ENCODE measurements around the gene SLC25A5. TPM values are rescaled to one million over a fixed set of nuclear protein-coding genes. Genes with fewer than 3 reads are reported as not detected.

The SLC25A5 gene
- total RNA-seq, 1 experiment from 2014 or later: 807 TPM

DNA sequence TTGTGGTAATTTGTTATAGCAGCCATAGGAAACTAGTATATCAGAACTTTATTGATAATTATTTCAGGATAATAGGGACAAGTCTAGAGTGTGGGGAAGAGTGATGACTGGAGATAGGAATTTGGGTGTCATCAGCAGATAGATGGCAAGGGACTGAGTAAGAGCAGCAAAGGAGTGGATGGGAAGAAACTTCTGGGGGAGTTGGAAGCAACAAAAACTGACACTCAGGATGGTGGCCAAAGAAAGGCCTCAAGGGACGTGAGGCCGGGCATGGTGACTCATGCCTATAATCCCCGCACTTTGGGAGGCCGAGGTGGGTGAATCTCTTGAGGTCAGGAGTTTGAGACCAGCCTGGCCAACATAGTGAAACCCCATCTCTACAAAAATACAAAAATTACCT, 9.1 kb upstream of the SLC25A5 start:
- TF ChIP-seq CTCF (conservative IDR thresholded peaks at IDR 0.05) (no peak), EZH2 (IDR thresholded peaks at IDR 0.05; ENCODE audit: low read depth) (no peak)

DNA sequence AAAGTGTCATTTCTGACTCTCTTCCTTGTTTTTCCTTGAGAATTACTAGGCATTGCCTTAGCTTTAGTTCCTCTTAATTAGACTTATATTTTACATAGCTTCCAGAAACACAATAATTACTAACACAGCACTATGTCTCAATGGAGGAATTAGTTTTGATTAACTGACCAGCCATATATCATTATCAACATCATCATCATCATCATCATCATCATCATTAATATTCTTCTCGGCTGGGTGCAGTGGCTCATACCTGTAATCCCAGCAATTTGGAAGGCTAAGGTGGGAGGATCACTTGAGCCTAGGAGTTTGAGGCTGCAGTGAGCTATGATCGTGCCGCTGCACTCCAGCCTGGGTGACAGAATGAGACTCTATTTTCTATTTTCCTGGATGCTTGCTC, 2.7 kb upstream of the SLC25A5 start:
- intact Hi-C loops (cut with micrococcal nuclease; ENCODE audit: unreplicated experiment): loop anchor here (5.0 kb wide), 2 partner anchors 47 to 173 kb away; no protein-coding TSS in a partner anchor
- POLR2A ChIA-PET (ENCODE audit: unreplicated experiment): no interaction called here
- H2AFZ ChIP-seq: no peak overlapping the region

More for the DNA sequence above, 9.1 kb upstream of the SLC25A5 start:
- H4K20me1 ChIP-seq (ENCODE audit: insufficient read depth): no peaks in the 10 kb centered on the region
- no peak overlapping the region for H3K4me2 ChIP-seq
- no peak for DNase-seq
- H3K4me3 ChIP-seq: no peak overlapping the region
- intact Hi-C loops (cut with micrococcal nuclease; ENCODE audit: unreplicated experiment): no loop called here
- H3K9me3 ChIP-seq (ENCODE audit: insufficient read depth, low read depth): no peaks in the 10 kb centered on the region
- no peaks in the 10 kb centered on the region for H3K27me3 ChIP-seq (ENCODE audit: insufficient read depth, low read depth)
- no peak overlapping the region for H2AFZ ChIP-seq
- ChIA-PET POLR2A (ENCODE audit: unreplicated experiment) (no interaction called here), CTCF (interaction anchor here (0.7 kb wide), 1 partner anchor 514 kb away, joined by 3 read pairs; no protein-coding TSS in a partner anchor)
- H3K9me2 ChIP-seq (ENCODE audit: insufficient read depth): no peaks in the 10 kb centered on the region
- H3K4me1 ChIP-seq (replicated peaks; ENCODE audit: insufficient read depth): no peaks in the 10 kb centered on the region
- H3F3A ChIP-seq (ENCODE audit: insufficient read depth, low read depth): peaks cover 14% of the 10 kb centered on the region
- no peak overlapping the region for H3K27ac ChIP-seq
- BruUV-seq (replicated peaks): no TSS peak
- H3K79me2 ChIP-seq (ENCODE audit: low read depth): no peaks in the 10 kb centered on the region
- H3K36me3 ChIP-seq (ENCODE audit: low read depth): no peaks in the 10 kb centered on the region

GRCh38 chrX:119466970-119467369, 1.3 kb upstream of the SLC25A5 start:
- POLR2A ChIA-PET (ENCODE audit: unreplicated experiment): no interaction called here
- intact Hi-C loops (cut with micrococcal nuclease; ENCODE audit: unreplicated experiment): loop anchor here (5.0 kb wide), 2 partner anchors 45 to 175 kb away; no protein-coding TSS in a partner anchor

More for the DNA sequence above, 2.7 kb upstream of the SLC25A5 start:
- Histone ChIP-seq H3K79me2 (ENCODE audit: low read depth) (peaks cover 19% of the 10 kb centered on the region), H3F3A (ENCODE audit: insufficient read depth, low read depth) (peaks cover 17% of the 10 kb centered on the region; the same call in 1 of the 2 replicates), H3K4me2 (no peak overlapping the region), H3K9me2 (ENCODE audit: insufficient read depth) (no peaks in the 10 kb centered on the region), H3K27me3 (ENCODE audit: insufficient read depth, low read depth) (no peaks in the 10 kb centered on the region), H3K4me1 (replicated peaks; ENCODE audit: insufficient read depth) (peaks cover 5% of the 10 kb centered on the region), H3K9me3 (ENCODE audit: insufficient read depth, low read depth) (no peaks in the 10 kb centered on the region), H3K36me3 (ENCODE audit: low read depth) (peaks cover 13% of the 10 kb centered on the region), H3K27ac (no peak overlapping the region), H4K20me1 (ENCODE audit: insufficient read depth) (peaks cover 15% of the 10 kb centered on the region), H3K4me3 (no peak overlapping the region)
- BruUV-seq (replicated peaks): no TSS peak
- TF ChIP-seq EZH2 (IDR thresholded peaks at IDR 0.05; ENCODE audit: low read depth) (no peak), CTCF (conservative IDR thresholded peaks at IDR 0.05) (no peak)
- CTCF ChIA-PET: no interaction called here
- DNase-seq: no peak

More at GRCh38 chrX:119466970-119467369, 1.3 kb upstream of the SLC25A5 start:
- Histone ChIP-seq H3K4me2 (no peak overlapping the region), H3K9me3 (ENCODE audit: insufficient read depth, low read depth) (no peaks in the 10 kb centered on the region), H3F3A (ENCODE audit: insufficient read depth, low read depth) (peaks cover 30% of the 10 kb centered on the region), H3K4me3 (no peak overlapping the region), H4K20me1 (ENCODE audit: insufficient read depth) (peaks cover 18% of the 10 kb centered on the region), H2AFZ (no peak overlapping the region), H3K4me1 (replicated peaks; ENCODE audit: insufficient read depth) (peaks cover 5% of the 10 kb centered on the region), H3K36me3 (ENCODE audit: low read depth) (peaks cover 23% of the 10 kb centered on the region), H3K27ac (no peak overlapping the region), H3K79me2 (ENCODE audit: low read depth) (peaks cover 19% of the 10 kb centered on the region), H3K27me3 (ENCODE audit: insufficient read depth, low read depth) (no peaks in the 10 kb centered on the region), H3K9me2 (ENCODE audit: insufficient read depth) (no peaks in the 10 kb centered on the region)
- no TSS peak for BruUV-seq (replicated peaks)
- DNase-seq: no peak
- CTCF ChIA-PET: no interaction called here
- no peak for TF ChIP-seq CTCF (conservative IDR thresholded peaks at IDR 0.05)
- TF ChIP-seq EZH2 (IDR thresholded peaks at IDR 0.05; ENCODE audit: low read depth): no peak

All from PC-9 (cell line).